IMR-90 (cell line): ENCODE measurements around the gene NCOA3. TPM values are rescaled to one million over a fixed set of nuclear protein-coding genes. Genes with fewer than 3 reads are reported as not detected.
A peak's percentile ranks its signal among the peaks of the same experiment; 100 is the strongest.

Experiments
- ATAC-seq: fragments of 200-7000 bp; cut with Tn5 transposase; 2 replicates; pipeline ENCODE4 v1.9.1; 2020; ENCODE audit warnings: low read depth, mild to moderate bottlenecking, moderate library complexity
- BruUV-seq: library from RNA; stranded (reverse); fragments of 400-500 nt; replicated peaks from 2 replicates; lab custom pipeline; 2021; lab: Mats Ljungman, UMichigan
- CTCF ChIA-PET: fragments of 300-600 bp; formaldehyde crosslinking; extraction: SDS; loops from one replicate; lab custom pipeline; 2021; ENCODE audit warnings: antibody characterized with exemption; lab: Yijun Ruan, JAX
- POLR2A ChIA-PET: fragments of 300-600 bp; sonication (Branson Sonifier 250); formaldehyde crosslinking; loops from one replicate; lab custom pipeline; 2022; ENCODE audit warnings: antibody characterized with exemption; ENCODE audit not compliant: unreplicated experiment; lab: Charles Lee
- DNase-seq: peaks from one replicate; pipeline ENCODE4 v3.0.0; 2013
- H2AFZ ChIP-seq: replicated peaks from 2 replicates; pipeline ENCODE3; 2013; ENCODE audit warnings: low read length, mild to moderate bottlenecking; ENCODE audit not compliant: poor library complexity
- H2AK5ac ChIP-seq: 2 replicates; pipeline ENCODE4 v1.6.1; 2013; ENCODE audit warnings: low read depth, low read length, inconsistent platforms
- H2AK9ac ChIP-seq: replicated peaks from 2 replicates; pipeline ENCODE3; 2013; ENCODE audit warnings: mild to moderate bottlenecking, low read depth, low read length, moderate library complexity; ENCODE audit not compliant: poor library complexity
- H2BK120ac ChIP-seq: 2 replicates; pipeline ENCODE4 v1.6.1; 2013; ENCODE audit warnings: low read depth, low read length, inconsistent platforms
- H2BK15ac ChIP-seq: 3 replicates; pipeline ENCODE4 v1.6.1; 2013; ENCODE audit warnings: low read depth, low read length, inconsistent platforms
- H2BK20ac ChIP-seq: 2 replicates; pipeline ENCODE4 v1.6.1; 2013; ENCODE audit warnings: low read depth, mild to moderate bottlenecking, inconsistent platforms, low read length, moderate library complexity
- H2BK5ac ChIP-seq: 2 replicates; pipeline ENCODE4 v1.6.1; 2013; ENCODE audit warnings: mild to moderate bottlenecking, low read depth, low read length, inconsistent platforms; ENCODE audit not compliant: poor library complexity, severe bottlenecking
- H3K14ac ChIP-seq: replicated peaks from 2 replicates; pipeline ENCODE4 v1.6.1; 2013; ENCODE audit warnings: low read depth, low read length, inconsistent platforms
- H3K18ac ChIP-seq: 2 replicates; pipeline ENCODE4 v1.6.1; 2013; ENCODE audit warnings: low read depth, low read length, control low read depth
- H3K23ac ChIP-seq: 2 replicates; pipeline ENCODE4 v1.6.1; 2013; ENCODE audit warnings: low read depth, low read length, inconsistent platforms
- H3K27ac ChIP-seq: 2 replicates; pipeline ENCODE4 v1.5.1; 2013; ENCODE audit warnings: mild to moderate bottlenecking, control low read depth, low read length; ENCODE audit not compliant: insufficient read depth
- H3K27me3 ChIP-seq: 2 replicates; pipeline ENCODE4 v1.6.1; 2013; ENCODE audit warnings: low read length; ENCODE audit not compliant: control insufficient read depth, insufficient read depth
- H3K36me3 ChIP-seq: 2 replicates; pipeline ENCODE4 v1.6.1; 2013; ENCODE audit warnings: low read length, mixed read lengths; ENCODE audit not compliant: control insufficient read depth, insufficient read depth
- H3K4ac ChIP-seq: 2 replicates; pipeline ENCODE4 v1.6.1; 2013; ENCODE audit warnings: low read depth, low read length, inconsistent platforms
- H3K4me1 ChIP-seq: 2 replicates; pipeline ENCODE4 v1.6.1; 2013; ENCODE audit warnings: low read length, mixed read lengths; ENCODE audit not compliant: control insufficient read depth, insufficient read depth
- H3K4me2 ChIP-seq: 2 replicates; pipeline ENCODE4 v1.6.1; 2013; ENCODE audit warnings: low read depth, mild to moderate bottlenecking, control low read depth, low read length, moderate library complexity
- H3K4me3 ChIP-seq: 2 replicates; pipeline ENCODE4 v1.5.1; 2013; ENCODE audit warnings: low read depth, mild to moderate bottlenecking, control low read depth, low read length, moderate library complexity; ENCODE audit not compliant: insufficient read depth
- H3K56ac ChIP-seq: 2 replicates; pipeline ENCODE4 v1.6.1; 2013; ENCODE audit warnings: low read length, inconsistent platforms; ENCODE audit not compliant: insufficient read depth; ENCODE audit errors: extremely low read depth
- H3K79me1 ChIP-seq, 2 experiments: 2 replicates each; pipeline ENCODE4 v1.6.1; 2013; ENCODE audit warnings: low read length in 2 of 2, inconsistent platforms in 1 of 2, low read depth in 1 of 2
- H3K9ac ChIP-seq: 2 replicates; pipeline ENCODE4 v1.6.1; 2013; ENCODE audit warnings: low read depth, low read length, control low read depth
- H3K9me1 ChIP-seq: 2 replicates; pipeline ENCODE4 v1.6.1; 2013; ENCODE audit warnings: low read length, inconsistent platforms; ENCODE audit not compliant: insufficient read depth
- H3K9me3 ChIP-seq: 2 replicates; pipeline ENCODE4 v1.6.1; 2013; ENCODE audit warnings: low read length; ENCODE audit not compliant: control insufficient read depth, insufficient read depth
- H4K20me1 ChIP-seq: 2 replicates; pipeline ENCODE4 v1.6.1; 2013; ENCODE audit warnings: low read length, inconsistent platforms; ENCODE audit not compliant: insufficient read depth
- H4K5ac ChIP-seq: 2 replicates; pipeline ENCODE4 v1.6.1; 2013; ENCODE audit warnings: mild to moderate bottlenecking, low read depth, low read length, control low read depth
- H4K8ac ChIP-seq, 2 experiments: 2 replicates each; pipeline ENCODE4 v1.6.1; 2013; ENCODE audit warnings: low read depth in 2 of 2, low read length in 2 of 2, control low read depth in 1 of 2, inconsistent platforms in 1 of 2
- H4K91ac ChIP-seq: 2 replicates; pipeline ENCODE4 v1.6.1; 2013; ENCODE audit warnings: low read depth, low read length, inconsistent platforms; ENCODE audit not compliant: insufficient read depth
- BHLHE40 ChIP-seq: fragments of 150-350 bp; IDR thresholded peaks from 2 replicates; pipeline ENCODE4 v1.6.1; 2016; ENCODE audit warnings: mild to moderate bottlenecking, low read depth, low read length
- CHD1 ChIP-seq: IDR thresholded peaks from 2 replicates; pipeline ENCODE4 v1.6.1; 2012; ENCODE audit warnings: low read depth, low read length, improper control_type of control experiment
- FOS ChIP-seq: fragments of 150-350 bp; IDR thresholded peaks from 2 replicates; pipeline ENCODE4 v1.6.1; 2016; ENCODE audit warnings: low read depth, low read length
- MAFK ChIP-seq: IDR thresholded peaks from 2 replicates; pipeline ENCODE4 v1.6.1; 2012; ENCODE audit warnings: low read depth, low read length, improper control_type of control experiment
- MAZ ChIP-seq: IDR thresholded peaks from 2 replicates; pipeline ENCODE4 v1.6.1; 2012; ENCODE audit warnings: low read depth, mild to moderate bottlenecking, low read length, improper control_type of control experiment, moderate library complexity, borderline replicate concordance
- MXI1 ChIP-seq: IDR thresholded peaks from 2 replicates; pipeline ENCODE4 v1.6.1; 2012; ENCODE audit warnings: low read depth, mild to moderate bottlenecking, low read length, moderate library complexity, borderline replicate concordance
- NFE2L2 ChIP-seq: fragments of 150-350 bp; IDR thresholded peaks from 2 replicates; pipeline ENCODE4 v1.6.1; 2016; ENCODE audit warnings: low read depth, mild to moderate bottlenecking, low read length
- POLR2A ChIP-seq: IDR thresholded peaks from 2 replicates; pipeline ENCODE4 v1.6.1; 2012; ENCODE audit warnings: mild to moderate bottlenecking, low read depth, low read length
- RAD21 ChIP-seq: IDR thresholded peaks from 2 replicates; pipeline ENCODE4 v1.6.1; 2012; ENCODE audit warnings: low read length, improper control_type of control experiment
- RCOR1 ChIP-seq: IDR thresholded peaks from 2 replicates; pipeline ENCODE4 v1.6.1; 2012; ENCODE audit warnings: mild to moderate bottlenecking, low read length, improper control_type of control experiment; ENCODE audit not compliant: insufficient replicate concordance
- RFX5 ChIP-seq: IDR thresholded peaks from 2 replicates; pipeline ENCODE4 v1.8.0; 2012; ENCODE audit warnings: low read depth, mild to moderate bottlenecking, low read length, moderate library complexity
- SMC3 ChIP-seq: fragments of 150-350 bp; IDR thresholded peaks from 2 replicates; pipeline ENCODE4 v1.6.1; 2016; ENCODE audit warnings: low read depth, mild to moderate bottlenecking, antibody characterized with exemption, low read length, moderate library complexity
- WGBS, 2 experiments: methylation state at CpG; one replicate each; pipeline versions ENCODE4 v1.1.5 to v1.1.7; 2013; ENCODE audit warnings: missing lambda C conversion rate in 2 of 2; ENCODE audit not compliant: insufficient read length in 1 of 2; ENCODE audit errors: extremely low coverage in 2 of 2; 5-methylcytosine and 5-hydroxymethylcytosine counted together
- dilution Hi-C: fragments of 300-500 bp; cut with HindIII; formaldehyde crosslinking; loops from one replicate; pipeline ENCODE4 v1.14.3; 2018; ENCODE audit warnings: low sequenced_read_pairs; ENCODE audit not compliant: unreplicated experiment
- in situ Hi-C: fragments of 300-500 bp; cut with MboI; formaldehyde crosslinking; loops from 3 replicates; pipeline ENCODE4 v1.14.3; 2019; ENCODE audit warnings: low sequenced_read_pairs, inconsistent platforms, mixed read lengths
- intact Hi-C: fragments of 100-400 bp; cut with micrococcal nuclease; formaldehyde crosslinking; loops from 2 replicates; pipeline ENCODE4 v1.10.0; 2022
- polyA plus RNA-seq, 3 experiments: library from polyadenylated mRNA; depleted of rRNA; stranded (reverse); fragments of >200 nt; gene quantifications; 2 replicates each; pipeline ENCODE4 v1.2.3, GENCODE V29; 2012; ENCODE audit warnings: low replicate concordance in 1 of 3
- total RNA-seq: library from RNA; depleted of rRNA; stranded (reverse); fragments of >200 nt; gene quantifications from 2 replicates; pipeline ENCODE4 v1.2.3, GENCODE V29; 2012
- TF ChIP-seq, protein P1 (sequence below): fragments of 150-350 bp; IDR thresholded peaks from 2 replicates; pipeline ENCODE4 v1.6.1; 2016; ENCODE audit warnings: low read depth, mild to moderate bottlenecking, low read length, moderate library complexity, borderline replicate concordance
- TF ChIP-seq, protein P2 (sequence below): fragments of 150-350 bp; IDR thresholded peaks from 2 replicates; pipeline ENCODE4 v1.6.1; 2017; ENCODE audit warnings: mild to moderate bottlenecking, antibody characterized with exemption, low read length, low read depth
- TF ChIP-seq, protein P3 (sequence below): conservative IDR thresholded peaks from 2 replicates; pipeline ENCODE4 v1.5.1; 2012; ENCODE audit warnings: mild to moderate bottlenecking, low read depth, low read length, improper control_type of control experiment

NCOA3 gene
- total and polyA plus RNA-seq, 2 of the 4 experiments (the other 2 are of a cell fraction), result 8.8 to 29.0 TPM

DNA sequence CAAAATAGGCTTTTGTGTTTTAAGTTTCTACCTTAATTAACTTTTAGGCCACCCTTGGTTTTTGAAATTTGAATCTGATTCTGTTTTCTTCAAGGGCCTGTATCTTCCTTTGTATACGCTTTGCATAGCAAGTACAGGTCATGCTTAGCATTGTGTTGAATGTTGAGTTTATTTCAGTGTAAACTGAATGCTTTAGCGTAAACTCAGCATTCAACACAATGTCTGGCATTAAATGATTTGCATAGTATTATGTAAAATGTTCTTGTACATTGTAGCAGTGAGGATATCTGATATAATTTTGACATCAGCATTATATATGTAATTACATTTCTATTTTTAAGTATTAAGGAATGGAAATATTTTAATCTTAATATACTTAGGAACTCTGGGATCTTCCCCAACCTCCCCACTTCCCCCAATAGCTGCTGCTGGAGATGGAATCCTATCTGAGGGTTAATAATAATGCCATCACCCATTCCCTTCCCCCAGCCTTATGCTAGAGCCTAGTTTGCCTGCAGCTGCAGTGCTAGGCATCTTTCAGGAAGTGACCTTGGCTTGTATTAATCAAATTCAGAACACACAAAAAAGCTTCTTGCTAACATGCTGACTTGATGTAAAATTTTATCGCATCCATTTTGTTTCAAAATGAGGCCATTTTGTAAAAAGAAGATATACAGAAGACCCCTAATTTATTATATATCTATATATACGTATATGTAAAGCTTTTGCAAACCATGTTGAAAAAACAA lies 73.1 kb downstream of the NCOA3 start:
- Histone ChIP-seq H4K5ac (no peak overlapping the region), H3K79me1 (peaks cover 19 to 60% of the 10 kb centered on the region in 2 experiments), H3K9ac (no peak overlapping the region), H4K91ac (no peak overlapping the region), H3K27me3 (no peaks in the 10 kb centered on the region), H3K27ac (peak overlapping the region; percentile 25; the same call in 1 of the 2 replicates), H2AK9ac (no peak overlapping the region), H2AFZ (no peak overlapping the region), H3K4me2 (peak overlapping the region; percentile 44), H2BK15ac (no peak overlapping the region), H2BK5ac (peak overlapping the region; percentile 28), H3K4me3 (no peak overlapping the region), H3K9me3 (peaks cover 6% of the 10 kb centered on the region), H3K14ac (no peak overlapping the region), H3K18ac (no peak overlapping the region), H4K8ac (no peak overlapping the region), H2BK20ac (no peak overlapping the region), H3K9me1 (peaks cover 5% of the 10 kb centered on the region; the same call in 1 of the 2 replicates), H3K4ac (no peak overlapping the region), H3K23ac (no peak overlapping the region), H3K56ac (no peak overlapping the region), H3K4me1 (peaks cover 4% of the 10 kb centered on the region), H2AK5ac (no peak overlapping the region), H3K36me3 (0 out of 2 replicates have a peak, but pooled peaks cover 2% of the 10 kb centered on the region), H4K20me1 (no peaks in the 10 kb centered on the region; the same call in 1 of the 2 replicates), H2BK120ac (no peak overlapping the region)
- DNase-seq (peak; percentile 49), ATAC-seq (peak; percentile 53)
- dilution Hi-C loops (no loop called here), intact Hi-C loops (loop anchor here (5.0 kb wide), 1 partner anchor 72 kb away; the partner anchor contains the start of gene NCOA3), in situ Hi-C loops (no loop called here)
- WGBS, 2 experiments, result no CpG with 5 or more reads among the region's 4 CpGs
- ChIA-PET POLR2A (no interaction called here), CTCF (interaction anchor here (0.6 kb wide), 1 partner anchor 117 kb away, joined by 7 read pairs; no protein-coding TSS in a partner anchor)
- BruUV-seq, result no TSS peak
- no peak for TF ChIP-seq MAZ
- no peak for TF ChIP-seq RFX5
- TF ChIP-seq CHD1, result no peak
- no peak for TF ChIP-seq MXI1
- TF ChIP-seq, protein P1, sequence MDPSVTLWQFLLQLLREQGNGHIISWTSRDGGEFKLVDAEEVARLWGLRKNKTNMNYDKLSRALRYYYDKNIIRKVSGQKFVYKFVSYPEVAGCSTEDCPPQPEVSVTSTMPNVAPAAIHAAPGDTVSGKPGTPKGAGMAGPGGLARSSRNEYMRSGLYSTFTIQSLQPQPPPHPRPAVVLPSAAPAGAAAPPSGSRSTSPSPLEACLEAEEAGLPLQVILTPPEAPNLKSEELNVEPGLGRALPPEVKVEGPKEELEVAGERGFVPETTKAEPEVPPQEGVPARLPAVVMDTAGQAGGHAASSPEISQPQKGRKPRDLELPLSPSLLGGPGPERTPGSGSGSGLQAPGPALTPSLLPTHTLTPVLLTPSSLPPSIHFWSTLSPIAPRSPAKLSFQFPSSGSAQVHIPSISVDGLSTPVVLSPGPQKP, result no peak
- no peak for TF ChIP-seq FOS
- TF ChIP-seq RAD21, result no peak
- TF ChIP-seq RCOR1, result no peak
- no peak for TF ChIP-seq NFE2L2
- TF ChIP-seq SMC3, result no peak
- TF ChIP-seq, protein P2, sequence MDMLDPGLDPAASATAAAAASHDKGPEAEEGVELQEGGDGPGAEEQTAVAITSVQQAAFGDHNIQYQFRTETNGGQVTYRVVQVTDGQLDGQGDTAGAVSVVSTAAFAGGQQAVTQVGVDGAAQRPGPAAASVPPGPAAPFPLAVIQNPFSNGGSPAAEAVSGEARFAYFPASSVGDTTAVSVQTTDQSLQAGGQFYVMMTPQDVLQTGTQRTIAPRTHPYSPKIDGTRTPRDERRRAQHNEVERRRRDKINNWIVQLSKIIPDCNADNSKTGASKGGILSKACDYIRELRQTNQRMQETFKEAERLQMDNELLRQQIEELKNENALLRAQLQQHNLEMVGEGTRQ, result no peak
- TF ChIP-seq, protein P3, sequence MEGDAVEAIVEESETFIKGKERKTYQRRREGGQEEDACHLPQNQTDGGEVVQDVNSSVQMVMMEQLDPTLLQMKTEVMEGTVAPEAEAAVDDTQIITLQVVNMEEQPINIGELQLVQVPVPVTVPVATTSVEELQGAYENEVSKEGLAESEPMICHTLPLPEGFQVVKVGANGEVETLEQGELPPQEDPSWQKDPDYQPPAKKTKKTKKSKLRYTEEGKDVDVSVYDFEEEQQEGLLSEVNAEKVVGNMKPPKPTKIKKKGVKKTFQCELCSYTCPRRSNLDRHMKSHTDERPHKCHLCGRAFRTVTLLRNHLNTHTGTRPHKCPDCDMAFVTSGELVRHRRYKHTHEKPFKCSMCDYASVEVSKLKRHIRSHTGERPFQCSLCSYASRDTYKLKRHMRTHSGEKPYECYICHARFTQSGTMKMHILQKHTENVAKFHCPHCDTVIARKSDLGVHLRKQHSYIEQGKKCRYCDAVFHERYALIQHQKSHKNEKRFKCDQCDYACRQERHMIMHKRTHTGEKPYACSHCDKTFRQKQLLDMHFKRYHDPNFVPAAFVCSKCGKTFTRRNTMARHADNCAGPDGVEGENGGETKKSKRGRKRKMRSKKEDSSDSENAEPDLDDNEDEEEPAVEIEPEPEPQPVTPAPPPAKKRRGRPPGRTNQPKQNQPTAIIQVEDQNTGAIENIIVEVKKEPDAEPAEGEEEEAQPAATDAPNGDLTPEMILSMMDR, result no peak
- TF ChIP-seq POLR2A, result no peak
- no peak; the same call in 1 of the 2 replicates for TF ChIP-seq MAFK
- no peak for TF ChIP-seq BHLHE40
